HG02610 (cell line): Measurements from ENCODE around the gene EMP3.

Experiments
- ATAC-seq: cut with Tn5 transposase; IDR thresholded peaks from one replicate; pipeline ENCODE4 v1.9.1; 2021; ENCODE audit warnings: mild to moderate bottlenecking, moderate library complexity; ENCODE audit not compliant: unreplicated experiment

Gene EMP3

GRCh38 chr19:48342841-48343540 is 17.6 kb downstream of the EMP3 start:
- ATAC-seq: no peak

DNA sequence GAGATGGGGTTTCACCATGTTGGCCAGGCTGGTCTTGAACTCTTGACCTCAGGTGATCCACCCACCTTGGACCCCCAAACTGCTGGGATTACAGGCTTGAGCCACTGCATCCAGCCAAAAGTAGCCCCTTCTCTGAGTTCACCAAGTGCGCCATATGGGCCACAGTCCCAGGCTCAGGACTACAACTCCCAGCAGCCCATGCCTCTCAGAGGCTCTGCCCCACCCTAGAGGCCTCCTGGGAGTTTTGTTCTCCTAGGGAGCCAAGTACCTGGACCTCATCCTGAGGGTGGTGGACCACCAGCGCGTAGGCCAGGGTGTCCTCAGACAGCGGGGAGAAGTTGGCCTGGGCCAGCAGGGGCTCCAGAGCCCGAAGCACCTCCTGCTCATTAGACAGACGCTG is 19.5 kb downstream of the EMP3 start:
- ATAC-seq: no peak

DNA sequence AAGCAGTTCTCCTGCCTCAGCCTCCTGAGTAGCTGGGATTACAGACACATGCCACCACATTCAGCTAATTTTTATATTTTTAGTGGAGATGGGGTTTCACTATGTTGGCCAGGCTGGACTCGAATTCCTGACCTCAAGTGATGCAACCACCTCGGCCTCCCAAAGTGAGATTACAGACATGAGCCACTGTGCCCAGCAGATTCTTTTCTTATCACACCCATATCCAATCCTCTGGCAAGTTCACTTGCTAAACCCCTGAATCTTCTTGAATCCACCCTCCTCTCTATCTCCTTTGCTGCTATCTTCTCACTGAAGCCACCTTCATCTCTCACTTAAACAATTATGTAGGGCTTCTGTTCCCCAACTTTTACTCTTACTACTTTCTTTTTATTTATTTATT is 20.8 kb downstream of the EMP3 start:
- no peak for ATAC-seq

- no peak for ATAC-seq
These were observed 22.7 kb downstream of the EMP3 start for GRCh38 chr19:48348045-48348444.

DNA sequence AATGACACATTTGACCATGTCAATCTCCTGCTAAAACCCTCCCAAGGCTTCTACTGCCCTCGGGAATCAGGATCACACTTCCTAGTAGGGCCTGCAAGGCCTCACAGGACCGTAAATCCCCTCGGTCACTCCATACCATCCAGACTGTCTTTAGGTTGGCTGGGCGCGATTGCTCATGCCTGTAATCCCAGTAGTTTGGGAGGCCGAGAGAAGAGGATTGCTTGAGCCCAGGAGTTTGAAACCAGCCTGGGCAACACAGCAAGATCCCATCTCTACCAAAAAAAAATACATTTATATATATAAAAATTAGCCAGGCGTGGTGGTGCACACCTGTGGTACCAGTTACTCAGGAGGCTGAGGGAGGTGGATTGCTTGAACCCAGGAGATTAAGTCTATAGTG is 23.4 kb downstream of the EMP3 start:
- no peak for ATAC-seq

DNA sequence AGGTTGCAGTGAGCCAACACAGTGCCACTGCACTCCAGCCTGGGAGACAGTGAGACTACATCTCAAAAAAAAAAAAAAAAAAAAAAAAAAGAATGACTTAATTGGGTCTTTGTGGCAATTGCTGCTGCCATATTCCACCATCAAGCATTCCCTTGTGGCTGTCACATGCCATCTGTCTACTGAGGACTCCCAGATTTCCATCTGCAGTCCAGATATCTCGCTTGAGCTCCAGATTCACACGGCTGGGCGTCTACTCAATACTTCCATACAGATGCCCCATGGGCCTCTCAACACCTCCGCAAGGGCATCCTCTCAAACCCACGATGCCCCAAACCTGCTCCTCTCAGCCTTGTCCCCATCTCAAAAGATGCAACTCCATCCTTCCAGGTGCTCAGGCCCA is 25.5 kb downstream of the EMP3 start:
- no peak for ATAC-seq

- no peak for ATAC-seq
These were observed 26.0 kb downstream of the EMP3 start for GRCh38 chr19:48351341-48351752.

DNA sequence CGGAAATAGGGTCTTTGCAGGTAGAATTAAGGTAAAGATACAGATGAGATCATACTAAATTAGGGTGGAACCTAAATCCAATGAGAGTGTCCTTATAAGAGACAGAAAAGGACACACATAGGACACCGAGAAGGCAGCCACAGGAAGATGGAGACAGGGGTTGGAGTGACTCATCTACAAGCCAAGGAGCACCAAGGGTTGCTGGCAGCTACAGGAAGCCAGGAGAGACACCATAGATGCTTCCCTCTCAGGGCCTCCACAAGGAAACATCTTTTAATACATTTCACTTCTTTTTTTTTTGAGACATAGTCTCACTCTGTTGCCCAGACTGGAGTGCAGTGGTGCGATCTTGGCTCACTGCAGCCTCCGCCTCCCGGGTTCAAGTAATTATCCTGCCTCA is 28.3 kb downstream of the EMP3 start:
- no peak for ATAC-seq

- no peak for ATAC-seq
These were observed 29.1 kb downstream of the EMP3 start for GRCh38 chr19:48354332-48354992.

GRCh38 chr19:48355365-48355954 is 30.1 kb downstream of the EMP3 start:
- ATAC-seq: no peak

DNA sequence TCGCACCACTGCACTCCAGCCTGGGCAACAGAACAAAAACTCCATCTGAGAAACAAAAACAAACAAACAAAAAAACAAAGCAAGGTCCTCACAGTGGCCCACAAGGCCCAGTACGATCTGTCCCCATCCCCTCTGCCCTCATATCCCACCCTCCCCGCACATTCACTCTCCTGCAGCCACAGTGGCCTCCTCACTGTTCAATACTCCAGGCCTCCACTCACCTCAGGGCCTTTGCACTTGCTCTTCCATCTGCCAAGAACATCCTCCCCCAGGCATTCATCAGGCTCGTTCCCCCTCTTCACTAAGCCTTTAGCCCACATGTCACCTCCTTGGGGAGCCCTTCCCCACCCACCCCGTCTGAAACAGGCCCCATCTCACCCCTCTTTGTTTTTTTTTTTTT is 33.8 kb downstream of the EMP3 start:
- ATAC-seq: no peak

GRCh38 chr19:48361912-48362311 is 36.6 kb downstream of the EMP3 start:
- no peak for ATAC-seq

DNA sequence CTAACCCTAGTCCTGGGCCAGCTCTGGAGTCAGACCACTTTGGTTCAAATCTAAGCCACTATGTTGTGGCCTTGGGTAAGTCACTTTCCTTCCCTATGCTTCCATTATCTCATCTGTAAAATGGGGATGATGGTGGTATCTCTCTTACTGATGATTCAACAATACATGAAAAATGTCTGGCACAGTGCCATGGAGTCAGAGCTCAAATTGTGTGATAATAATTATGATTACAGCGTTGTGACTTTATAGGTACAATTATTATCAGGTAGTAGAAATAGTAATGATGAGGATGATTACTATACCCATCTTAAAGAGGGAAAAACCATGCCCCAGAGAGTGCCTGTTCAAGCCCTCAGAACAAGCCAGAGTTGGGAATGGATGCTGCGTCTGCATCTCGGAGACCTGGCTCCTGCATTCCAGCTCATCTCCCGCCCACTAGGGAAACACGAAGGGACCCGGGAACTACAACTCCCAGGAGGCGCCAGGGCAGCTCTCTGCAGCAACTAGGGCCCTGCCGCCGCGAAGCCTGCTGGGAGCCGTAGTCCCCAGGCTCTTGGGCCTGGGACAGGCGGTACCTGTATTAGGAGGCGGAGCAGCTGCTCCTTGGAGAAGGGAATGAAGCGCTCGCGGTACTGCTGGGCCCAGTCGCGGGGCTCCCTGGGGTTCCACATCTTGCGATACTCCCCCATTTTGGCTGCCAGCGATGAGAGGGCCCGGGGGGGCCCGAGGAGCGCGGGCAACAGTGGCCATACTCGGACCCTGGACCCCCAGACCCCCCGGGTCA is 37.6 kb downstream of the EMP3 start:
- ATAC-seq: peak; percentile 53

- ATAC-seq: peak; percentile 16
These were observed 38.1 kb downstream of the EMP3 start for GRCh38 chr19:48363500-48363809.

DNA sequence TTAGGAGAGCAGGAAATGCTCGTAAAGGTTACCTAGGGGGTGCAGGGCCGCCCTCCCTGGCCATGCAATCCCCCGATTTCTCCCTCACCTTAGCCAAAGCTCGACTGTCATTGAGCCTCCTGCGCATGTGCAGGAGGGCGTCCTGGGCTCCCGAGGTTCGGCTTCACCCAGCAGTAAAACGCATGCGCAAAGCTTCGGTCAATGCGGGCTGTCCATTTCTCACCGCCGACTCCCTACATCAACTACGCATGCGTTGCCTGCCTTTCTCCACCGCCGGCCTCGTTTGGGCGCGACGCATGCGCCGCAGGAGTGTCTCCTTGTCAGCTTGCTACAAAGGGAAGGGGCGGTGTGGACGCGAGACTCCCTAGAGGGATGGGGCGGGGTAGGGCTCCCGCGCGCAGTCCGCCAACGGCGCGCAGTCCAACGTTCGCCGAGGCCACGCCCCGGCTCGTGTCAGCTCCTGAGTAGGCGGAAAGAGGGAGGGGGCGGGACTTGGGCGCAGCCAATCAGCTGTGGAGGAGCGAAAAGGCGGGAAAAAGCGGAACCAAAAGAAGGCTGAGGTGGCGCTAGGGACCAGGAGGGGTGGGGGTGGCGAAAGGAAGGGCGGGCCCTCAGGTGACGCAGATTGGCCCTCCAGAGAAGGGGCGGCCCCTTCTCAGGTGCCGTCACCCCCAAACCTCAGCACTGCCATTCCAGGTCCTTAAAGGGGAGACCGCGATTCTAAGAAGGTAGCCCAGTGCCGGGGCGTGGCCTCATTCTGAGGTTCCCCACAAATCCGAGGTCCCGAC is 38.7 kb downstream of the EMP3 start, which contains the start of the genes SYNGR4 and TMEM143:
Gene SYNGR4, plus strand, starts transcription at position 558 of the 788 bp plus-strand sequence. CDS start 1,476 bp downstream, outside the sequence.
Gene TMEM143, minus strand, starts transcription at position 131 of the 788 bp plus-strand sequence. Its CDS starts 20 bp downstream, at position 111.
- peak; percentile 85 for ATAC-seq

- no peak for ATAC-seq
These were observed 39.4 kb downstream of the EMP3 start for GRCh38 chr19:48364598-48365348.

GRCh38 chr19:48365602-48366001 is 40.2 kb downstream of the EMP3 start:
- ATAC-seq: no peak

DNA sequence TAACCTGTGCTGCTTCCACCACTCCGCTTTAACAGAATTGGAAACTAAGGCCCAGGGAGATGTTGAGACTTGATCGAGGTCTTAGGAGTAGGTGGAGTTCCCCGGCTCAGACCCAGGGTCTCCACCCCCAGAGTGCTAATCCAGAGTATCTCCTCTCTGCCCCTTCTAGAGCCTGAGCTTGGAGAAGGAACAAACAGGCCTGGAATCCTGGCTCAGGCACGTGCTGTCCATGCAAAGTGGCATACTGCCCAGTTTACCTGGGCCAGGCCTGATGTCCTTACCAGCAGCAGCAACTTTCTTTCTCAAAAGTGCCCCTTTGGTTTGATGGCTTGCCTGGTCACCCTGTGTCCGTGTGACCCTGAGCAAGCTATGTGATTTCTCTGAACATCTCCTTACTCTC is 42.5 kb downstream of the EMP3 start:
- ATAC-seq: no peak

DNA sequence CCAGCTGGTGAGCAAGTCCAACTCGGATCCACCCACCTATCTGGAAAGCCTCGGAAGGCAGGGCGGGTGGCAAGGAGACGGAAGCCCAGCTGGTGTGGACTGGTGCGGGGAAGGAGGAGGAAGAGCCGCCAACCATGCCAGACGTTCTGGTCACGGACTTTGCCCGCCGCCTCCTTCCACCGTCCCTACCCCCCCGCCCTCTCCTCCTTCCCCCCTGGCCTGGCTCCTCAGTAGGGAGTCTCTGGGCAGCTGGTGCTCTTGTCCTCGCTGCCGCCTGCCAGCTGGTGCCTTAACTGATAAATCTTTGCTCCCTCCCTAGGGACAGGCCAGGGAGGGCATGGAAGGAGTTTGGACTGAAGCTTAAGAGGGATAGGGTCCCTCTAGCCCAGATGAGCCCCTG is 43.6 kb downstream of the EMP3 start:
- no peak for ATAC-seq

- no peak for ATAC-seq
These were observed 45.6 kb downstream of the EMP3 start for GRCh38 chr19:48370955-48371354.
